GM21381 (cell line): Measurements from ENCODE around the gene PEX6.
A peak's percentile ranks its signal among the peaks of the same experiment; 100 is the strongest.

Experiments used
- ATAC-seq: cut with Tn5 transposase; IDR thresholded peaks from one replicate; pipeline ENCODE4 v1.9.1; 2021; ENCODE audit warnings: mild to moderate bottlenecking, moderate library complexity; ENCODE audit not compliant: unreplicated experiment

Gene PEX6, protein sequence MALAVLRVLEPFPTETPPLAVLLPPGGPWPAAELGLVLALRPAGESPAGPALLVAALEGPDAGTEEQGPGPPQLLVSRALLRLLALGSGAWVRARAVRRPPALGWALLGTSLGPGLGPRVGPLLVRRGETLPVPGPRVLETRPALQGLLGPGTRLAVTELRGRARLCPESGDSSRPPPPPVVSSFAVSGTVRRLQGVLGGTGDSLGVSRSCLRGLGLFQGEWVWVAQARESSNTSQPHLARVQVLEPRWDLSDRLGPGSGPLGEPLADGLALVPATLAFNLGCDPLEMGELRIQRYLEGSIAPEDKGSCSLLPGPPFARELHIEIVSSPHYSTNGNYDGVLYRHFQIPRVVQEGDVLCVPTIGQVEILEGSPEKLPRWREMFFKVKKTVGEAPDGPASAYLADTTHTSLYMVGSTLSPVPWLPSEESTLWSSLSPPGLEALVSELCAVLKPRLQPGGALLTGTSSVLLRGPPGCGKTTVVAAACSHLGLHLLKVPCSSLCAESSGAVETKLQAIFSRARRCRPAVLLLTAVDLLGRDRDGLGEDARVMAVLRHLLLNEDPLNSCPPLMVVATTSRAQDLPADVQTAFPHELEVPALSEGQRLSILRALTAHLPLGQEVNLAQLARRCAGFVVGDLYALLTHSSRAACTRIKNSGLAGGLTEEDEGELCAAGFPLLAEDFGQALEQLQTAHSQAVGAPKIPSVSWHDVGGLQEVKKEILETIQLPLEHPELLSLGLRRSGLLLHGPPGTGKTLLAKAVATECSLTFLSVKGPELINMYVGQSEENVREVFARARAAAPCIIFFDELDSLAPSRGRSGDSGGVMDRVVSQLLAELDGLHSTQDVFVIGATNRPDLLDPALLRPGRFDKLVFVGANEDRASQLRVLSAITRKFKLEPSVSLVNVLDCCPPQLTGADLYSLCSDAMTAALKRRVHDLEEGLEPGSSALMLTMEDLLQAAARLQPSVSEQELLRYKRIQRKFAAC

DNA sequence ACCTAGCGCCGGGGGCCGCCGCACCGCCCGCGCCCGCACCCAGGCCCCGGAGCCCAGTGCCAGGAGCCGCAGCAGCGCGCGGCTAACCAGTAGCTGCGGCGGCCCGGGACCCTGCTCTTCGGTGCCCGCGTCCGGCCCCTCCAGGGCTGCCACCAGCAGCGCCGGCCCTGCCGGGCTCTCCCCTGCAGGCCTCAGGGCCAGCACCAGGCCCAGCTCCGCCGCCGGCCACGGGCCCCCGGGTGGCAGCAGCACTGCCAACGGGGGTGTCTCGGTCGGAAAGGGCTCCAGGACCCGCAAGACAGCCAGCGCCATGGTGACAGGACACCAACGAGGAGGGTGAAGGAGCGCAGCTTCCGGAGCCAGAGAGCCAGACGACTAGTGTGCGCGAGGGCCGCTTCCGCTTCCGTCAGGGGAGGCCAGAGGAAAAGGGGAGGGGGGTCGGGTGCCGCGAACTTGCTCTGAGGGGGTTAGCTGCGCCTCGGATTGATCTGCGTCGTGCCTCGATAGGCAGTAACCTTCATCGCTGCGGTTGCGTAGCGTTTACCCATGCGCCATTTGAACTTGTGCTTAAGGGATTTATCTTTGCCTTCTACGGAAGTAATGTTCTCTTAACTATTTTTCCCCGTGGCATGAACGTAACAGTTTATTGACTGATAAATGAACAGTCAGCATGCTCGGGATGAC lies at the start of gene PEX6:
Gene PEX6, minus strand, starts transcription at position 343 of the 684 bp plus-strand sequence. Its CDS starts 31 bp downstream, at position 312.
- ATAC-seq: peak; percentile 90

DNA sequence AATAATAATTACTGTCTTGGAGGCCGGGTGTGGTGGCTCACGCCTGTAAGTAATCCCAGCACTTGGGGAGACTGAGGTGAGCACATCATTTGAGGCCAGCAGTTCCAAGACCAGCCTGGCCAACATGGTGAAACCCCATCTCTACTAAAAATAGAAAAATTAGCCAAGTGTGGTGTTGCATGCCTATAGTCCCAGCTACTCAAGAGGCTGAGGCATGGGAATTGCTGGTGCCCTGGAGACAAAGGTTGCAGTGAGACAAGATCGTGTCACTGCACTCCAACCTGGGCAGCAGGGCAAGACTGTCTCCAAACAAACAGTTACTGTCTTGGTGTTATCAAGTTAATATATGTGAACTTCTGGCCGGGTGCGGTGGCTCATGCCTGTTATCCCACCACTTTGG lies 47.4 kb upstream of the PEX6 start:
- ATAC-seq: no peak

DNA sequence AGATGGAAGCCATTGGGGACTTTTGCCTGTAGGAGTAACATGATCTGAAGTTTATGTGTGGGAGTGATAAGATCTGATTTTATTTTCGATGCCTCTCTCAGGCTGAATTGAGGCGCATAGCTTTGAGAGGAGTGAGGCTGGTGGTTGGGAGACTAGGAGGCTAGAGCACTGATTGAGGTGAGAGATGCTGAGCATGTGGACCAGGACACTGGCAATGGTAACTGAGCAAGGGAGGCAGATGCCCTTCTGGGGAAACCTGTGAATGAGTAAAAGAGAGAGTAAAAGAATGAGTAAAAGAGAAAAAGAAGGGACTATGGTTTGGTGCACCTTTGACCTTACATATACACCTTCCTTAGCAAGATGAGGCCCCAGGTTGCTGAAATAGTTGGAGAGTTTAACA lies 45.5 kb upstream of the PEX6 start:
- no peak for ATAC-seq

DNA sequence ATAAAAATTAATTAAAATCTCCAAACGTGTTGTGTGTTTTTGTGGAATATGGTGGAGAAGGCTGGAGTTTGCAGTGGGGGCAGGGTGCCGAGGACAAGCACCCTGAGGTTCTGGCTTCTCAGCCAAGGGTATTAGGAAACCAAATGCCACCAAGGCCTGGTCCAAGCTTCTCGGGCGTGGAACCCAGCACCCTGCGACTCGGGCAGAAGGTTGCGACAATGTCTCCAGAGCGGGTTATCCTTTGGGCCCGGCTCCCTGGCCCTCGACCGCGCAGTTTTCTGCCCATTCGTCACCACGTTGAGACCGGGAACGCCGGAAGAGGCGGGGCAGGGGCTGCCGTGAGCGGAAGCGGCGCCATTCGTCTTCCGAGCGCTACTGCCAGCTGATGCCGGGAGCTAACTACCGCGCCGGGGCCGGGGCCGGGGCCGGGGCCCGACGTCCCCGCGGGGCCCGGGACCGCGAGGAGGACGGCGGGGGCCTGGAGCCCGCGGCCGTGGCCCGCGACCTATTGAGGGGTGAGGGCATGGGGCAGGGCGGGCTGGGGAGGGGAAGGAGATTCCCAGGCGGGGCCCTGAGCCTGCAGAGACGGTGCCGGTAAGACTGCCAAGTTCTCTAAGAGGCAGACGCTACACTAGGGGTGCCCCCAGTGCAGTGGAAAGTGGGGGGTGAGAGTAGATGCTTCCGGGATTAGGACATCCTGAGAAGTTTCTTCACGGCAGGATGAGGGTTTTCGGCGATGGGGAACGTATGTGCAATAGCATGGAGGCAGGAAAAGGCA lies 42.5 kb upstream of the PEX6 start, which contains the start of gene RRP36:
Gene RRP36, plus strand, starts transcription at position 354 of the 778 bp plus-strand sequence. Its CDS starts 32 bp downstream, at position 386.
- peak; percentile 66 for ATAC-seq

DNA sequence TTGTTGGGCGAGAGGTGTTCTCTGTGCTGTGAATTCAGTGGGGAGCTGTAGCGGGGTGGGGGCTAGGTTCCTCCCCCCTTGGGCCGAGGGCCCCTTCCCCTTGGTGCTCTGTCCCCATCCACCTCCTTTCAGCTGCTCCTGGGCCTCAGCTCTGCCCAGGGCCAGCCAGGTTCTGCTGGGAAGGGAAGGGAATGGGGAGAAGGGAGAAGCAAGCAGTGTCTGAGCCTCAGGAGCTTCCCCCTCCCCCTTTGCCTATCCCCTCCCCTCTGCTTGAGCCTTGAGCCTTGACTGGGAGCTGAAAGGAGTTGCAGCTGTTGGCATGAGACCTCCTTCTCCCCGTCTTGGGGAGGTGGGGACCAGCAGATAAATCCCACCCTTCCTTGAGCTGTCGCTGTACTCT lies 41.9 kb upstream of the PEX6 start:
- ATAC-seq: no peak

DNA sequence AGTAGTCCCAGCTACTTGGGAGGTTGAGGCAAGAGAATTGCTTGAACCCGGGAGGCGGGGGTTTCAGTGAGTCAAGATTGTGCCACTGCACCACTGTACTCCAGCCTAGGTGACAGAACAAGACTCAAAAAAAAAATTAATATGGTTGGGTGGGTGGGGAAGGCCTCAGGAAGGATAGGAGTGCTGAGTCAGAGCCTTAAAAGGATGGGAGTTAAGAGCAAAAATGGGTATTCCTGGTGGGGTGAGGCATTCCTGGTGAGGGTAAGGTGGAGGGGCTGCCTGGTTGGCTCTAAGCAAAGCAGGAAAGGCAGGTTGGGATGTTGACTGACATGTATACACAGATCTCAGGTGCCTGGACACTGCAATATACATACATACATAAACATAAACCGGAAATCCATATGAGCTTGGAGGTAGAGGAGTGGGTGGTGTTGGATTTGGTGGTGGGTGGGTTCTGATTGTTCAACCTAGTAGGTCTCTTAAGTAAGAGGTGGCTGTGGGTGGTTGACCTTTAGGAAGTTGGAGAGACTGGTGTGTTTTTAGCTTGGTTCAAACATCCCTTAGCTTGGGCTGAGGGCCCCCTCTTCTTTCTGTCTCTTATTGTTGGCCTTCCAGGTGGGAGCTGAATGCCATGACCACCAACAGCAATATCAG lies 41.2 kb upstream of the PEX6 start:
- no peak for ATAC-seq

DNA sequence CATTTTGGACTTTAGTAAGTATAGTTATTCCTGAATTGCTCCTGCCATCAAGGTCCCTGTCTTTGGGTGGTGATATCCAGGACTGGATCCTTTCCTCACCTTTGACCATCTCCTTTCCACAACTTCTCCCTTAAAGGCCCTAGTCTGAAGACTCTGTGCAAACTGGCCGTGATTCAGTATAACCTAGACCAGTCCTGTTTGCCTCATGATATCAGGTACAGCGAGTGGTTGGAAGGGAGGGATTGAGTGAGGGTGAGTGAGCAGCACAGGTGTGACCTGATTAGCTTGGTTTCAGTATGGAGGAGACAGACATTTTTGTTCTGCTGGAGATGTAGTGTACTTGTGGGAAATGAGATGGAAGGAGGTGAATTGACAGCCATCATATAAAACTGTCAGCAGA lies 40.2 kb upstream of the PEX6 start:
- no peak for ATAC-seq

DNA sequence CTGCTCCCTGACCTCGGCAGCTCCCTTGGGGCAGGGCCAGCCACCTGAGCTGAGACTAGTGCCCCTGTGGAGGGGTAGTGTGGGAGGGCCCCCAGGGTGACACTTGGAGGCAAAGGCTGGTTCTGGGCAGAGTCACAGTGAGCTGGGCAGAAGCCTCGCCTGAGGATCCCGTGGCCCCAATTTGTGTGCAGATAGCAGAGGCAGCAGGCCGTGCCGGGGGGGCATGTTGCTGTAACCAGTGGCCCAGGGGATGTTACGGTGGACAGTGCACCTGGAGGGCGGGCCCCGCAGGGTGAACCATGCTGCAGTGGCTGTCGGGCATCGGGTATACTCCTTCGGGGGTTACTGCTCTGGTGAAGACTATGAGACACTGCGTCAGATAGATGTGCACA lies 38.0 kb upstream of the PEX6 start:
- no peak for ATAC-seq

DNA sequence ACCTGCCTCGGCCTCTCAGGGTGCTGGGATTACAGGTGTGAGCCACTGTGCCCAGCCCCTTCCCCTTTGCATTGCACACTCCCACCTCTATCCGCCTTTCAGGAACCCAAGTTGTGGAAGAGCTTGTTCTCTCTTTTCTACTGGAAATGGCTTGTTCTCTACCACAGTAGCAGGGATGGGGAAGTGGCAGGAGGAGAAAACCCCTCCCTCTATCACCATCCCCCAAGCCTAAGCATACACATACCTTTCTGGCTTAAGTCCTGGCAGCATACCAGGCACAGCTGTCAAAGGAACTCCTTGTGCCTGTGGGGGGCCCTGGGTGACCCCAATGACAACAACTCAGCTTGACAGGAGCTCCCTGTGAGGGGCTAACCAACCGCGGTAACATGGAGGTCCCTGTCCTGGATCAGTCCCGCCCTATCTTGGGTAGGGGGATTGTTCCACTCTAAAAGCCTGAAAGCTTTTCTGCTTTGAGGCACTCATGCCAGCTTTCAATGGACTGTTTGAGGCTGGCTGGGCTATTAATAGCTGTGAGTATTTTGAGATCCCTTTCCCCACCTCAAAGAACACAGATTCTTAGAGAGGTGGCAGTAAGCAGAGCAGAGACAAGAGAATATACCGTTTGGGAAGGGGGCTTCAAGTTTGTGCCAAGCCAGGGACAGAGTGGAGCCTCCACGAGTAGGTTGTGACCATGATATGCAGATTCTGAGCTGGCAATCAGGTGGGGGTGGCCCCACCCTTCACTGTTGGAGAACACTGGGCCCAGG lies 37.4 kb upstream of the PEX6 start:
- no peak for ATAC-seq

DNA sequence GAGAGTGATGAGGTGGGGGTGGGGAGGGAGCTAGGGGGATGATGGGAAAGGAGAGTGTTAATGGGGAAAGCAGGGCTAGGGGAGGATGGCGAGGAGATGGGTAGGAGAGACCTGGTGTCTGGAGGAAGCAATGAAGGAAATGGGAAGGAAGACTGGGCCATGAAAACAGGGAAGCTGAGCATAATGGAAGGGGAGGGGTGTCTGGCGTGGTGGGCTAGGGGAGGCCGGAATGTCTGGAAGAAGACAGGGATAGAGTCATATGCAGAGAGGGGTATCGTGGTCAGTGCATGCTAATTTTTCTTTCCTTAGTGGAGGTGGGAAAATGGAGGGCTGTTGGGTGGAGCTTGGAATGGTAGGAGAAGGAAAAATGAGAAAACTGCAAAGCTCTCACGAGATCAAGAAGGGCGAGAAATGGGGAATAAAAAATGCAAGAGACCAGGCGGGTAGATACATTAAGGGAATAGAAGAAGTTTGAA lies 35.5 kb upstream of the PEX6 start:
- ATAC-seq: no peak

DNA sequence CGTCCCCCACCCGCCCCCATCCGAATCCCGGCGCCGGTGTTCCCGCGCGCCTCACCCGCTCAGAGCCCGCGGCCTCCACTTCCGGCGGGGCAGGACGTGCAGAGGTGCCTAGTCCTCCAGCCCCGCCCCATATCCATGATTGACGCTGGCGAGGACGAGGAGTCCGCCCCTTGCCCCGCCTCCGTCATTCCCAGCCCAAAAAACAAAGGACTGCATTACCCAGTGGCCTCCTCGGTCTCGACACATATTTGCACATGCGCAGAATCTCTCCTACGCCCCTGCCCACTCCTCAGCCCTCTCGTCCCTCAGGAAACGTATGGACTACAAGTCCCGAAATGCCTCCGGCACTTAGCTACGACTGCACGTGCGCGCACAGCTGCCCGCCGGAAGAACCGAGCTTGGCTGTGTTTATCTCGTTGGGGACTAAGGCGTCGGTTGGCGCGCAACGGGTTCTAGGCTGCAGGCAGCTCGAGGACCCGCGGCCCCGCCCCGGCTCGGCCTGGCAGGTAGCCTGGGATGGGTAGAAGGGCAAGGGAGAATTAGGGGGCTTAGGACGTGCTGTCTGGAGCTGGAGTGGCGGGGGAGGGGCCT lies 35.0 kb upstream of the PEX6 start, which contains the start of the genes KLHDC3 and MEA1:
Gene KLHDC3, plus strand, starts transcription at position 407 of the 591 bp plus-strand sequence. CDS start 2,944 bp downstream, outside the sequence.
Gene MEA1, minus strand, starts transcription at position 104 of the 591 bp plus-strand sequence. CDS start 133 bp downstream, outside the sequence.
- peak; percentile 92 for ATAC-seq

DNA sequence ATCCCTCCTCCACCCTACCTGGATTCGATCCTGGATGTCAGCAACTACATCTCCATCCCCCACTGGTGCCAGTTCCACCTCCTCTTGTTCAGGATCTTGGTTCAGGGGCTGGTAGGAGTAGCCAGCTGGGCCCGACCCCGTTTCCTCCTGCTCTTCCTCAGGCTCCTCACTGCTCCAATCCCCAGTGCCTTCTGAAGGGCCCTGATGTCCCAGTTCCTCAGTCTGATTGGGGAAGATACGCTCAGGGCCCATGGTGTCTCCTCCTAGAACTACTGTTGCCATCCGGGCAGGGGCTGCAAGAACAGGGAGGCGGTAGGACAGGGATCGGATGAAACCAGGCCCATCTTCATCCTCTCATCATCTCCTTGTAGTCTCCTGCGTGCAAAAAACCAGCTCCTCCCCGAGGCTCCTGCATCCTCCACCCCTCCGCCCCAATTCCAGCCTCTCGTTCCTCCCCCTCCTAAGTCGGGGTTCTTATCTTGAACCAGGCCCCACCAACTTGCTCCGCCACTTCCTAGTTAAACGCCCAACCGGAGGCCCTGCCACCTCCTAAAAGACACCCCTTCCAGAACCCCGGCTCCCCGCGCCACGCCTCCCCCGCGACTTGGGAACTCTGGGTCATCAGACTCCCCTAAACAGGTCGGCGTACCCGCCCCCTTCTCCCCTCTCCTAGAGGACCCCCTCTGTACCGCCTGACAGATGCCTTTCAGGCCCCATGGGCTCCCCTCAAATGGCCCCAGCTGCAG lies 34.3 kb upstream of the PEX6 start:
- no peak for ATAC-seq

DNA sequence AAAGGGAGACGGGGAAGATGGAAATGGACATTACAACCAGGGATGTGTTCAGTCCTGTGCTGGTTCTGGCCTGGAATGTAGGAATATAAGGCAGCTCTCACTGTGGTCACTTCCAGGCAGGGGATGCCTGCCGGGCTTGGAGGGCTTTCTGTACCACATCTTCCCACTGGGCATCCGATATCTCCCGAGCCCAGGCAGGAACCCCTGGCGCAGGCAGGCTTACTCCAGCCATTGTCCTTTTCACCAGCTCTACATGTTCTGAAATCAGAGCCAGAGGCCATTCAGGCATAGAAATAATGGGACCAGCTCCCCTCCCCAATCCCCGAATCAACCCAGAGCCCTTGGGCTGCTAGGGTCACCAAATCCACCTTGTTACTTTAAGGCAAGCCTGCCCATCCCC lies 33.4 kb upstream of the PEX6 start:
- no peak for ATAC-seq

DNA sequence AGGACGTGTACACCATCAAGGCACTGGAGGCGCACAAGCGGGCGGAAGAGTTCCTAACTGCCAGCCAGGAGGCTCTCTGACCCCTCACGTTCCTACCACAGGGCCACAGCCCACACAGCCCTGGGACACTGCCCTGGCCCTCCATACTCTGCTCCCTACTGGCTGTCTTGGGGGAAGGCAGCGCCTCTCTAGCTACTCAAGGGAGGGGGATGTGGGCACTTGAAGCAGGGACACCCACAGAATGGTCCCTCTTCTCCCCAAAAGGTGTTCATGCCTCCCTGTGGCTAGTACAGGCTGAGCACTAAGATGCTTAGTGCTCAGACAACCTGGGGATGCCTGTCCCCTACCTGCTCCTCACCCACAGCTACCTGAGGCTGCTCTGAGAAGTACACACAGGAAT lies 32.2 kb upstream of the PEX6 start:
- no peak for ATAC-seq

DNA sequence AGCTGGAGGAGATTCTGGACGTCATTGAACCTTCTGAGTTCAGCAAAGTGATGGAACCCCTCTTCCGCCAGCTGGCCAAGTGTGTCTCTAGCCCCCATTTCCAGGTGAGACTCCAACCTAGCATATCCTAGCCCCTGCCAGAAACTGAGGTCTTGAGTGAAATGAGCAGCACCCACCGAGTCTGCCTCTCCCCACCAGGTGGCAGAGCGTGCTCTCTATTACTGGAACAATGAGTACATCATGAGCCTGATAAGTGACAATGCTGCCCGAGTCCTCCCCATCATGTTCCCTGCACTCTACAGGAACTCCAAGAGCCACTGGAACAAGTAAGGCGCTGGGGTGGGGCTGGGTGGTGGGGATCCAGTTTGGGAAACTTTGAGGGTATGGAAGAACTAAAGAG lies 30.1 kb upstream of the PEX6 start:
- no peak for ATAC-seq

DNA sequence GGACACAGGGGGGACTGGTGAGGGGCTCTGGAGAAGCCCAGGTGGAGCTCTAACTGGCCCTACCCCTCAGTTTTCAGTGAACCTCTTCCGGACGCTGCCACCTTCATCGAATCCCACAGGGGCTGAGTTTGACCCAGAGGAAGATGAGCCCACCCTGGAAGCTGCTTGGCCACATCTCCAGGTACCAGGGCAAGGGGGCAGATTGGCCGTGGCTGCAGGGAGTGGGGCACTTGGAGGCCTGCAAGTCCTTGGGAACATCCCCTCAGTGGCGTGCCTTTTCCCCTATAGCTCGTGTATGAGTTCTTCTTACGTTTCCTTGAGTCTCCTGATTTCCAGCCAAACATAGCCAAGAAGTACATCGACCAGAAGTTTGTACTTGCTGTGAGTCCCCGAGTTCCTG lies 28.1 kb upstream of the PEX6 start:
- ATAC-seq: no peak

DNA sequence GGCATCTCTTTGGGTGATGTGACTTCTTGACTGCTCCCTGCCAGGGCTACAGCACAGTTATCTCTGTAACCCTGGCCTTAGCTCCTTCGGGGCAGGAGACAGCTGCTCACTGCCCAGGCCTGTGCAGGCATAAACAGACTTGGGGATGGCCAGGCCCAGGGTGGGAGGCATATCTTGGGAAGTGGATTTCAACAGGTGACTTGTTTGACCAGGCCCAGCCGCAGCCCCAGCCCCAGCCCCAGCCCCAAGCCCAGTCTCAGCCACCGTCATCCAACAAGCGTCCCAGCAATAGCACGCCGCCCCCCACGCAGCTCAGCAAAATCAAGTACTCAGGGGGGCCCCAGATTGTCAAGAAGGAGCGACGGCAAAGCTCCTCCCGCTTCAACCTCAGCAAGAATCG lies 27.3 kb upstream of the PEX6 start:
- no peak for ATAC-seq

DNA sequence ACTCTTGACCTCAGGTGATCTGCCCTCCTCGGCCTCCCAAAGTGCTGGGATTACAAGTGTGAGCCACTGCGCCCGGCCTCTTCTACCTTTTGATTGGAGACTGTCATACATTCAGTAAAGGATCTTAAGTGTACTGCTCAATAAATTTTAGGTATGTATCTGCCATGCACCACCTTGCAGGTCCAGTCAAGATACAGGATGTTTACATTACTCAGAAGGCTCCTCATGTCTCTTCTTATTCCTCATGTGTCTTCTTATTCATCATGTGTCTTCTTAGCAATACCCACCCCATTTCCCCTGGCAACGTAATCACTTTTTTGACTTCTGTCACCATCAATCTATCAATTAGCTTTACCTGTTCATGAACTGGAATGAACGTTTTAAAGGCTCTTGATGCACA lies 26.9 kb upstream of the PEX6 start:
- no peak for ATAC-seq
